ENCODE data around the gene TMTC1. TPM values are rescaled to one million over a fixed set of nuclear protein-coding genes. Genes with fewer than 3 reads are reported as not detected.

TMTC1 gene
- total RNA-seq, 1 donor from 2014 or later = 16.1 TPM

- Mint-ChIP-seq H3K9me3 (peaks cover under 1% of the 10 kb centered on the region), H3K36me3 (peaks cover 27% of the 10 kb centered on the region), H3K27ac (no peak overlapping the region), H3K4me3 (no peak overlapping the region), H3K4me1 (peaks cover 5% of the 10 kb centered on the region), H3K27me3 (ENCODE audit: insufficient read depth, low read depth) (peaks cover 4% of the 10 kb centered on the region)
- Histone ChIP-seq H3K27ac (no peak overlapping the region), H3K36me3 (no peaks in the 10 kb centered on the region), H3K79me2 (ENCODE audit: low read depth) (no peaks in the 10 kb centered on the region), H3F3A (ENCODE audit: low read depth) (peaks cover 3% of the 10 kb centered on the region), H4K20me1 (ENCODE audit: low read depth) (no peaks in the 10 kb centered on the region), H3K4me2 (no peak overlapping the region), H3K9ac (no peak overlapping the region), H2AFZ (replicated peaks) (no peak overlapping the region), H3K4me1 (peaks cover 11% of the 10 kb centered on the region), H3K4me3 (no peak overlapping the region), H3K27me3 (no peaks in the 10 kb centered on the region), H3K9me3 (ENCODE audit: low read depth) (no peaks in the 10 kb centered on the region)
- DNase-seq (ENCODE audit: low spot score) = no peak
- TF ChIP-seq CTCF (IDR thresholded peaks at IDR 0.05) (no peak), EZH2phosphoT487 (IDR thresholded peaks at IDR 0.05) (no peak), EZH2 (IDR thresholded peaks at IDR 0.05) (no peak)
Observed at GRCh38 chr12:29762637-29763300, 21.0 kb downstream of the TMTC1 start.

GRCh38 chr12:29759950-29760349 is 23.8 kb downstream of the TMTC1 start:
- Histone ChIP-seq H3K4me1 (peaks cover 8% of the 10 kb centered on the region), H2AFZ (replicated peaks) (no peak overlapping the region), H3K27me3 (no peaks in the 10 kb centered on the region), H3K4me3 (no peak overlapping the region), H3K9me3 (ENCODE audit: low read depth) (no peaks in the 10 kb centered on the region), H3K9ac (no peak overlapping the region), H3K36me3 (no peaks in the 10 kb centered on the region), H3K27ac (no peak overlapping the region), H4K20me1 (ENCODE audit: low read depth) (no peaks in the 10 kb centered on the region), H3K4me2 (no peak overlapping the region), H3K79me2 (ENCODE audit: low read depth) (no peaks in the 10 kb centered on the region), H3F3A (ENCODE audit: low read depth) (peaks cover 3% of the 10 kb centered on the region)
- H3K4me3 Mint-ChIP-seq = no peak overlapping the region
- peaks cover 22% of the 10 kb centered on the region for H3K36me3 Mint-ChIP-seq
- peaks cover 10% of the 10 kb centered on the region for H3K4me1 Mint-ChIP-seq
- peaks cover 4% of the 10 kb centered on the region for H3K27me3 Mint-ChIP-seq (ENCODE audit: insufficient read depth, low read depth)
- DNase-seq (ENCODE audit: low spot score) = no peak
- H3K9me3 Mint-ChIP-seq = peaks cover 7% of the 10 kb centered on the region
- no peak overlapping the region for H3K27ac Mint-ChIP-seq
- TF ChIP-seq EZH2phosphoT487 (IDR thresholded peaks at IDR 0.05) = no peak
- no peak for TF ChIP-seq EZH2 (IDR thresholded peaks at IDR 0.05)
- no peak for TF ChIP-seq CTCF (IDR thresholded peaks at IDR 0.05)

- H3K9ac ChIP-seq = no peak overlapping the region
- no peak overlapping the region for H3K4me3 ChIP-seq
- no peaks in the 10 kb centered on the region for H3K4me1 ChIP-seq
- no peaks in the 10 kb centered on the region for H3K36me3 ChIP-seq
- no peaks in the 10 kb centered on the region for H4K20me1 ChIP-seq (ENCODE audit: low read depth)
- no peak overlapping the region for H3K27ac Mint-ChIP-seq
- no peak overlapping the region for H3K4me3 Mint-ChIP-seq
- no peak overlapping the region for H3K27ac ChIP-seq
- H3K79me2 ChIP-seq (ENCODE audit: low read depth) = no peaks in the 10 kb centered on the region
- H3K36me3 Mint-ChIP-seq = peaks cover 37% of the 10 kb centered on the region
- H3K27me3 Mint-ChIP-seq (ENCODE audit: insufficient read depth, low read depth) = peaks cover 4% of the 10 kb centered on the region
- no peaks in the 10 kb centered on the region for H3K27me3 ChIP-seq
- H3K9me3 Mint-ChIP-seq = peaks cover 7% of the 10 kb centered on the region
- no peak overlapping the region for H2AFZ ChIP-seq (replicated peaks)
- no peak overlapping the region for H3K4me2 ChIP-seq
- peaks cover 13% of the 10 kb centered on the region for H3K4me1 Mint-ChIP-seq
- H3F3A ChIP-seq (ENCODE audit: low read depth) = no peaks in the 10 kb centered on the region
- no peak for DNase-seq (ENCODE audit: low spot score)
- no peaks in the 10 kb centered on the region for H3K9me3 ChIP-seq (ENCODE audit: low read depth)
- TF ChIP-seq EZH2phosphoT487 (IDR thresholded peaks at IDR 0.05) (no peak), EZH2 (IDR thresholded peaks at IDR 0.05) (no peak), CTCF (IDR thresholded peaks at IDR 0.05) (no peak)
Observed at GRCh38 chr12:29756741-29757390, 26.9 kb downstream of the TMTC1 start.
